OCI-LY1 (cell line): ENCODE results near the gene XPR1.

Source experiments
- H2AFZ ChIP-seq: fragments of 200-600 bp; sonication (generic), shearing (Covaris generic); 2 replicates; pipeline ENCODE4 v1.6.0; 2014; ENCODE audit warnings: antibody characterized with exemption, mild to moderate bottlenecking, low read length
- H3F3A ChIP-seq: fragments of 200-600 bp; sonication (generic), shearing (Covaris generic); 2 replicates; pipeline ENCODE4 v1.6.0; 2014; ENCODE audit warnings: mild to moderate bottlenecking, antibody characterized with exemption, low read length, moderate library complexity; ENCODE audit not compliant: insufficient read depth
- H3K27ac ChIP-seq: fragments of 200-600 bp; sonication (generic); 2 replicates; pipeline ENCODE4 v1.5.1; 2014; ENCODE audit warnings: low read length, mixed run types, mild to moderate bottlenecking, low read depth; ENCODE audit not compliant: poor library complexity, severe bottlenecking
- H3K27me3 ChIP-seq: fragments of 200-600 bp; sonication (generic); 2 replicates; pipeline ENCODE4 v1.6.0; 2014; ENCODE audit warnings: antibody characterized with exemption, mild to moderate bottlenecking, low read length, moderate library complexity; ENCODE audit not compliant: insufficient read depth
- H3K36me3 ChIP-seq: fragments of 200-600 bp; sonication (generic); 2 replicates; pipeline ENCODE4 v1.6.1; 2014; ENCODE audit warnings: mild to moderate bottlenecking, antibody characterized with exemption, low read length, moderate library complexity, mixed read lengths; ENCODE audit not compliant: insufficient read depth
- H3K4me1 ChIP-seq: fragments of 200-600 bp; sonication (generic); 2 replicates; pipeline ENCODE4 v1.5.1; 2014; ENCODE audit warnings: mild to moderate bottlenecking, low read length, moderate library complexity; ENCODE audit not compliant: insufficient read depth, severe bottlenecking
- H3K4me2 ChIP-seq: fragments of 200-600 bp; sonication (generic), shearing (Covaris generic); 2 replicates; pipeline ENCODE4 v1.6.1; 2014; ENCODE audit warnings: low read length
- H3K4me3 ChIP-seq: fragments of 200-600 bp; sonication (generic); 2 replicates; pipeline ENCODE4 v1.5.1; 2014; ENCODE audit warnings: low read length, low read depth, mild to moderate bottlenecking, mixed read lengths; ENCODE audit not compliant: poor library complexity, severe bottlenecking
- H3K79me2 ChIP-seq: fragments of 200-600 bp; shearing (Covaris generic); 2 replicates; pipeline ENCODE4 v1.6.1; 2016; ENCODE audit warnings: mixed run types, low read length, mixed read lengths; ENCODE audit not compliant: insufficient read depth
- H3K9ac ChIP-seq: fragments of 200-600 bp; sonication (generic), shearing (Covaris generic); 2 replicates; pipeline ENCODE4 v1.6.1; 2014; ENCODE audit warnings: mild to moderate bottlenecking, low read length, mixed read lengths
- H3K9me2 ChIP-seq: fragments of 200-600 bp; sonication (generic), shearing (Covaris generic); 2 replicates; pipeline ENCODE4 v1.6.1; 2014; ENCODE audit warnings: low read depth, mild to moderate bottlenecking, low read length, mixed read lengths
- H3K9me3 ChIP-seq: fragments of 200-600 bp; shearing (Covaris generic); 2 replicates; pipeline ENCODE4 v1.6.1; 2014; ENCODE audit warnings: low read length, mixed read lengths
- H4K20me1 ChIP-seq: fragments of 200-600 bp; sonication (generic), shearing (Covaris generic); 2 replicates; pipeline ENCODE4 v1.6.0; 2016; ENCODE audit warnings: mild to moderate bottlenecking, low read length; ENCODE audit not compliant: insufficient read depth
- CTCF ChIP-seq: fragments of 200-600 bp; sonication (generic), shearing (Covaris generic); IDR thresholded peaks from 2 replicates; pipeline ENCODE4 v1.5.1; 2017; ENCODE audit warnings: mild to moderate bottlenecking, antibody characterized with exemption, low read length, moderate library complexity, mixed read lengths
- EZH2 ChIP-seq: fragments of 200-600 bp; sonication (generic), shearing (Covaris generic); IDR thresholded peaks from 2 replicates; pipeline ENCODE4 v1.8.0; 2017; ENCODE audit warnings: borderline replicate concordance, mixed run types, mild to moderate bottlenecking, antibody characterized with exemption, low read length, moderate library complexity, mixed read lengths

The XPR1 gene

GRCh38 chr1:180896161-180896560 is 264.3 kb downstream of the XPR1 start:
- Histone ChIP-seq H3K4me2 (no peak overlapping the region), H3K27ac (no peak overlapping the region), H2AFZ (no peak overlapping the region), H3K4me3 (no peak overlapping the region), H4K20me1 (no peaks in the 10 kb centered on the region), H3K4me1 (no peaks in the 10 kb centered on the region), H3F3A (no peaks in the 10 kb centered on the region), H3K36me3 (no peaks in the 10 kb centered on the region), H3K27me3 (no peaks in the 10 kb centered on the region), H3K9me2 (no peaks in the 10 kb centered on the region), H3K9me3 (no peaks in the 10 kb centered on the region), H3K9ac (no peak overlapping the region), H3K79me2 (no peaks in the 10 kb centered on the region)
- TF ChIP-seq EZH2, result no peak
- TF ChIP-seq CTCF, result no peak

GRCh38 chr1:180898441-180899219 is 266.8 kb downstream of the XPR1 start:
- no peaks in the 10 kb centered on the region for H3K79me2 ChIP-seq
- no peak overlapping the region for H3K9ac ChIP-seq
- no peak for TF ChIP-seq EZH2
- TF ChIP-seq CTCF, result no peak
- no peak overlapping the region for H3K27ac ChIP-seq
- no peak overlapping the region for H3K4me2 ChIP-seq
- H3K36me3 ChIP-seq, result no peaks in the 10 kb centered on the region
- no peak overlapping the region for H2AFZ ChIP-seq
- no peaks in the 10 kb centered on the region for H3K4me1 ChIP-seq
- H3K4me3 ChIP-seq, result no peak overlapping the region
- H3K9me3 ChIP-seq, result no peaks in the 10 kb centered on the region
- no peaks in the 10 kb centered on the region for H3K9me2 ChIP-seq
- H3F3A ChIP-seq, result no peaks in the 10 kb centered on the region
- no peaks in the 10 kb centered on the region for H4K20me1 ChIP-seq
- H3K27me3 ChIP-seq, result no peaks in the 10 kb centered on the region

GRCh38 chr1:180899262-180899661 is 267.4 kb downstream of the XPR1 start:
- Histone ChIP-seq H3K4me1 (no peaks in the 10 kb centered on the region), H3K27ac (no peak overlapping the region), H3K4me2 (no peak overlapping the region), H3K4me3 (no peak overlapping the region), H3K27me3 (no peaks in the 10 kb centered on the region), H2AFZ (no peak overlapping the region), H3K9me3 (no peaks in the 10 kb centered on the region), H3K79me2 (no peaks in the 10 kb centered on the region), H3K9ac (no peak overlapping the region), H4K20me1 (no peaks in the 10 kb centered on the region), H3K36me3 (no peaks in the 10 kb centered on the region), H3K9me2 (no peaks in the 10 kb centered on the region), H3F3A (no peaks in the 10 kb centered on the region)
- TF ChIP-seq EZH2 (no peak), CTCF (no peak)
